Keratinocyte (primary cell): ENCODE results near the gene MAPK1.

Experiments used
- EZH2 ChIP-seq: IDR thresholded peaks from one replicate; pipeline ENCODE4 v1.6.1; 2012; ENCODE audit warnings: inconsistent platforms, mild to moderate bottlenecking, low read length, moderate library complexity
- TF ChIP-seq, protein P1 (sequence below), 3 experiments: IDR thresholded peaks in 1 of 3; conservative IDR thresholded peaks in 1 of 3; optimal IDR thresholded peaks in 1 of 3; 2 replicates in 2 of 3; 3 replicates in 1 of 3; pipeline versions ENCODE3 to v1.5.1; 2011; ENCODE audit warnings: low read length in 3 of 3, mild to moderate bottlenecking in 3 of 3, moderate library complexity in 2 of 3, control low read depth in 1 of 3, inconsistent platforms in 1 of 3; ENCODE audit not compliant: insufficient read depth in 2 of 3; ENCODE audit errors: extremely low read depth in 1 of 3

DNA sequence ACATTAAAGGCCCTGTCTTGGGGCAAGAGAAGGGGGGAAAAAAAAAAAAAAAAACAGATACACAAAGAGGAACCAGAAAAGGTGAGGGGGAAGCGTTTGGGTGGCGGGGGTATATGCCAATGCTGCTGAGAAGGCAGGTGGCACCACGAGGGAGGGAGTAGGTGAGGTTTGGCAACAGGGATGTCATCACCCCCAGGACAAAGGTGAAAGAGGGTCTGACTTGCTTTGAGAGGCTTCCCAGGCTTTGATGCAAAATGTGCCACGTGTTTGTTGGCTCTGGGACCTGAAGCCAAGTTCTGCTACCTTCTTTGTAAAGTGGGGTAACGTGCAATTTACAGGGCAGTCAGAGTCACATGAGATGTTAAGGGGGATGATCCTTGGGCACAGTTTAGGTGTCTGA lies 135.9 kb downstream of the MAPK1 start:
- TF ChIP-seq, protein P1, sequence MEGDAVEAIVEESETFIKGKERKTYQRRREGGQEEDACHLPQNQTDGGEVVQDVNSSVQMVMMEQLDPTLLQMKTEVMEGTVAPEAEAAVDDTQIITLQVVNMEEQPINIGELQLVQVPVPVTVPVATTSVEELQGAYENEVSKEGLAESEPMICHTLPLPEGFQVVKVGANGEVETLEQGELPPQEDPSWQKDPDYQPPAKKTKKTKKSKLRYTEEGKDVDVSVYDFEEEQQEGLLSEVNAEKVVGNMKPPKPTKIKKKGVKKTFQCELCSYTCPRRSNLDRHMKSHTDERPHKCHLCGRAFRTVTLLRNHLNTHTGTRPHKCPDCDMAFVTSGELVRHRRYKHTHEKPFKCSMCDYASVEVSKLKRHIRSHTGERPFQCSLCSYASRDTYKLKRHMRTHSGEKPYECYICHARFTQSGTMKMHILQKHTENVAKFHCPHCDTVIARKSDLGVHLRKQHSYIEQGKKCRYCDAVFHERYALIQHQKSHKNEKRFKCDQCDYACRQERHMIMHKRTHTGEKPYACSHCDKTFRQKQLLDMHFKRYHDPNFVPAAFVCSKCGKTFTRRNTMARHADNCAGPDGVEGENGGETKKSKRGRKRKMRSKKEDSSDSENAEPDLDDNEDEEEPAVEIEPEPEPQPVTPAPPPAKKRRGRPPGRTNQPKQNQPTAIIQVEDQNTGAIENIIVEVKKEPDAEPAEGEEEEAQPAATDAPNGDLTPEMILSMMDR (optimal IDR thresholded peaks at IDR 0.05 in 1 of 3, IDR thresholded peaks at IDR 0.05 in 1 of 3, conservative IDR thresholded peaks at IDR 0.05 in 1 of 3; ENCODE audit: extremely low read depth in 1 of 3, insufficient read depth in 2 of 3, low read length in 3 of 3), result no peak
- TF ChIP-seq EZH2, result no peak
